HUES48 (cell line): ENCODE data around the gene NLGN2.

Source experiments
- H3K27ac ChIP-seq: one replicate; pipeline ENCODE4 v1.7.0; 2013; ENCODE audit warnings: low read depth, low read length, inconsistent platforms
- H3K27me3 ChIP-seq: 2 replicates; pipeline ENCODE4 v1.6.1; 2013; ENCODE audit warnings: mild to moderate bottlenecking, low read length; ENCODE audit not compliant: control insufficient read depth, insufficient read depth
- H3K36me3 ChIP-seq: 2 replicates; pipeline ENCODE4 v1.6.1; 2013; ENCODE audit warnings: low read length; ENCODE audit not compliant: control insufficient read depth, insufficient read depth
- H3K4me1 ChIP-seq: 2 replicates; pipeline ENCODE4 v1.6.1; 2013; ENCODE audit warnings: mild to moderate bottlenecking, low read length; ENCODE audit not compliant: control insufficient read depth, insufficient read depth
- H3K4me3 ChIP-seq: 2 replicates; pipeline ENCODE4 v1.5.1; 2013; ENCODE audit warnings: mild to moderate bottlenecking, low read depth, low read length
- H3K9ac ChIP-seq: 2 replicates; pipeline ENCODE4 v1.6.1; 2013; ENCODE audit warnings: mild to moderate bottlenecking, low read depth, low read length, moderate library complexity
- H3K9me3 ChIP-seq: 2 replicates; pipeline ENCODE4 v1.6.1; 2013; ENCODE audit warnings: low read length; ENCODE audit not compliant: control insufficient read depth, insufficient read depth

The NLGN2 gene

GRCh38 chr17:7426896-7427489, 19.3 kb downstream of the NLGN2 start:
- Histone ChIP-seq H3K4me1 (no peaks in the 10 kb centered on the region), H3K9me3 (no peaks in the 10 kb centered on the region), H3K9ac (no peak overlapping the region), H3K36me3 (no peaks in the 10 kb centered on the region), H3K27me3 (no peaks in the 10 kb centered on the region), H3K4me3 (no peak overlapping the region), H3K27ac (no peak overlapping the region)

DNA sequence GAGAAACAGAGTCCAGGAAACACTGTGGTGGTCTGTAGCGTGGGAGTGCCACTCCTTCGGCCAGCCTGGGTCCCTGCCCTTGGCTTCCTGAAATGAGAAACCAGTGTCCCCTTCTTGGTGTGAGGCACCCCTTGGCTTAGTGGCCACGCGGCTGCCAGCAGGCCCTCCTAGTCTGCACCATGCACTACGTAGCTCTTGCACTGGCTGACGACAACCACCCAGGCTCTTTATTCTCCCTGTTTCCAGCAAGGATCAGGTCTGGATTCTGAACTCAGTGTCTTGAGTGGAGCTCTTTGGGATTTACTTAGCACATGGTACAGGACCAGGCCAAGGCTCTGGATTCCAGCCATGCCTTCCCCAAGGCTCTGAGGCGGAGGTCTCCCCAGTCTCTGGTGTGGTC, 19.9 kb downstream of the NLGN2 start:
- Histone ChIP-seq H3K36me3 (no peaks in the 10 kb centered on the region), H3K9ac (no peak overlapping the region), H3K27ac (no peak overlapping the region), H3K9me3 (no peaks in the 10 kb centered on the region), H3K4me1 (no peaks in the 10 kb centered on the region), H3K4me3 (no peak overlapping the region), H3K27me3 (no peaks in the 10 kb centered on the region)

DNA sequence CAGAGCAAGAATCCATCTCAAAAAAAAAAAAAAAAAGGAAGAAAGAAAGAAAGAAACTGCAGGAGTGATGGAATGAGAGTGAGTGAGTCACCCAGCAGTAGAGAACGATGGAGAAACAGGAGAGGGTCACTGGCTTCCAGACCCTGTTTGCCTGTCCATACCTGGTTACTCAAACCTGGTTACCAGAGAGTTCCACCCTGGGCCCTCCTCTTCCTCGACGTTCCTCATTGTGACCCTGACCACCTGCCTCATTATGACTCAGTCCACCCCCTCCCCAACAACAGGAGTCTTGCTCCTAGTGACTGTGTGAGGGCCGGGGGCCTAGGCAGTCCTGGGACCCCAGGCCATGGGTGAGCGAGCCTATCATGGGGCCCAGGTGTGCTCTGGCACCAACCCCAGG, 20.9 kb downstream of the NLGN2 start, which contains the start of gene SPEM3:
TSS of gene SPEM3 (plus strand) at position 301 of the 400 bp plus-strand sequence. CDS start at position 347, 46 bp downstream.
- Histone ChIP-seq H3K4me3 (no peak within 1 kb of the TSS), H3K27ac (no peak within 1 kb of the TSS), H3K9ac (no peak within 1 kb of the TSS), H3K27me3 (no peaks in the 10 kb centered on the region), H3K9me3 (no peaks in the 10 kb centered on the region), H3K36me3 (no peaks in the 10 kb centered on the region), H3K4me1 (no peaks in the 10 kb centered on the region)

DNA sequence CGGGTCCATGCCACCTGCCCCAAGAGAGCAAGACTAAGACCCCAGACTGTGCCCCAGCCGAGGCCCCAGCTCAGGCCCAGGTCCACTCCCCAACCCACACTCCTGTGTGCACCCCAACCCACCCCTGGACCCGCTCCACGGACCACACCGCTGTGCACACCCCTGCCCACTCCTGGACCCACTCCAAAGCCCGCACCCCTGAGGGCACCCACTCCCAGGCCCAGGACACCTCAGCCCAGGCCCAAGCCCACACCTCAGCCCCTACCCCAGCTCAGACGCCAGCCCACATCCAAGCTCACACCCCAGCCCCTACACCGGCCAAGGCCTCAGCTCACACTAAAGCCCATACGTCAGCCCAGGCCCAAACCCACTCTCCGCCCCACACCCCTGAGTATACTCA, 22.1 kb downstream of the NLGN2 start:
- H3K27me3 ChIP-seq: no peaks in the 10 kb centered on the region
- no peak overlapping the region for H3K9ac ChIP-seq
- H3K27ac ChIP-seq: no peak overlapping the region
- no peak overlapping the region for H3K4me3 ChIP-seq
- H3K36me3 ChIP-seq: no peaks in the 10 kb centered on the region
- no peaks in the 10 kb centered on the region for H3K4me1 ChIP-seq
- H3K9me3 ChIP-seq: no peaks in the 10 kb centered on the region

- no peak overlapping the region for H3K4me3 ChIP-seq
- H3K27ac ChIP-seq: no peak overlapping the region
- H3K36me3 ChIP-seq: no peaks in the 10 kb centered on the region
- no peaks in the 10 kb centered on the region for H3K9me3 ChIP-seq
- no peak overlapping the region for H3K9ac ChIP-seq
- peaks cover 3% of the 10 kb centered on the region; the same call in 1 of the 2 replicates for H3K4me1 ChIP-seq
- H3K27me3 ChIP-seq: no peaks in the 10 kb centered on the region
Observed at GRCh38 chr17:7431231-7431630, 23.6 kb downstream of the NLGN2 start.

DNA sequence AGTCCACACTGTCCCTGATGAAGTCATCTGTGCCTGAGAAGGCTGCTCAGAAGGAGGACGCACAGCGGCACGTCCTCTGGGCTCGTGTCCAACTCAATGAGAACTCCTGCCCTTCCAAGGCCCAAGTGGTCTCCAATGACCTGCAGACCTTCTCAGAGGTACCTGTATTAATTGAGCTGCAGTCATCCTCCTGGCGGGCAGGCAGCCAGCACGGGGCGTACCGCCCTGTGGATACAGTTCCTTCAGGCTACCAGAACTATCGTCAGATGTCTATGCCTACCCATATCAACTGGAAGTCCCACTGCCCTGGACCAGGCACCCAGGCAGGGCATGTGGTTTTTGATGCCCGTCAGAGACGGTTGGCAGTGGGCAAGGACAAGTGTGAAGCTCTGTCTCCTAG, 24.7 kb downstream of the NLGN2 start:
- Histone ChIP-seq H3K9me3 (no peaks in the 10 kb centered on the region), H3K27me3 (no peaks in the 10 kb centered on the region), H3K9ac (no peak overlapping the region), H3K36me3 (no peaks in the 10 kb centered on the region), H3K4me1 (peaks cover 4% of the 10 kb centered on the region; the same call in 1 of the 2 replicates), H3K4me3 (no peak overlapping the region), H3K27ac (no peak overlapping the region)

DNA sequence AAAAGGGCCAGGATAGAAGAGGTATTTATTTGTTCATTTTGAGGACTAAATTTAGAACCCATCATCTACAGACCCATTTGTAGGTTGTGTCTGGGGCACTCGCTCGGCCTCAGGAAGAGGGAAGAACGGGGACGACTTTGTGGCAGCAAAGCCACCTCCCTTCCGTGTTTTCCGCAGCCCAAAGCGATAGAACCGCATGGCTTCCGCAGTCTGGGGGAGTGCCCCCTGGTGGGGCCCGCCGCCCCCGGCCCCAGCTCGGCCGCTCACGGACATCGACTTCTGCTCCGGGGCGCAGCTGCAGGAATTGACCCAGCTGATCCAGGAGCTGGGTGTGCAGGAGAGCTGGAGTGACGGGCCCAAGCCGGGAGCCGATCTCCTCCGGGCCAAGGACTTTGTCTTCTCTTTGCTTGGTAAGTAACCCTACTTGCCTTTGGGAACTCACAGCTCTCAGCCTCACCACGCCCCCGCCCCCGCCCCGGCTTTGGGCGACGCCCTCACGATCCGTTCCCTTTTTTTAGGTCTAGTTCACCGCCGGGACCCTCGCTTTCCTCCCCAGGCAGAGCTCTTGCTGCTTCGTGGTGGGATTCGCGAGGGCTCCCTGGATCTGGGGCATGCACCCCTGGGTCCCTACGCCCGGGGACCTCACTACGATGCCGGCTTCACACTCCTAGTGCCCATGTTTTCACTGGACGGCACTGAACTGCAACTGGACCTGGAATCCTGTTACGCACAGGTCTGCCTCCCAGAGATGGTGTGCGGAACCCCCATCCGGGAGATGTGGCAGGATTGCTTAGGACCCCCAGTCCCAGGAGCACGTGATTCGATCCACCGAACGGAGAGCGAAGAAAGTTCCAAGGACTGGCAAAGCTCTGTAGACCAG, 28.3 kb downstream of the NLGN2 start:
- Histone ChIP-seq H3K27ac (peak overlapping the region; percentile 73), H3K4me3 (peak overlapping the region; percentile 92), H3K4me1 (peaks cover 19% of the 10 kb centered on the region)

GRCh38 chr17:7436556-7437368, 29.1 kb downstream of the NLGN2 start:
- peak overlapping the region; percentile 23 for H3K27ac ChIP-seq
- peak overlapping the region; percentile 50; the same call in 1 of the 2 replicates for H3K9ac ChIP-seq
- H3K27me3 ChIP-seq: peaks cover 24% of the 10 kb centered on the region
- H3K9me3 ChIP-seq: no peaks in the 10 kb centered on the region
- peaks cover 26% of the 10 kb centered on the region for H3K4me1 ChIP-seq
- H3K4me3 ChIP-seq: peak overlapping the region; percentile 92
- H3K36me3 ChIP-seq: no peaks in the 10 kb centered on the region

More for the DNA sequence above, 28.3 kb downstream of the NLGN2 start:
- Histone ChIP-seq H3K9me3 (no peaks in the 10 kb centered on the region), H3K9ac (peak overlapping the region; percentile 50), H3K27me3 (peaks cover 24% of the 10 kb centered on the region), H3K36me3 (no peaks in the 10 kb centered on the region)

- no peak overlapping the region for H3K27ac ChIP-seq
- no peak overlapping the region for H3K9ac ChIP-seq
- peaks cover 24% of the 10 kb centered on the region for H3K27me3 ChIP-seq
- H3K4me3 ChIP-seq: peak overlapping the region; percentile 92
- no peaks in the 10 kb centered on the region for H3K36me3 ChIP-seq
- H3K4me1 ChIP-seq: peaks cover 26% of the 10 kb centered on the region
- H3K9me3 ChIP-seq: no peaks in the 10 kb centered on the region
Observed at GRCh38 chr17:7437369-7437863, 29.8 kb downstream of the NLGN2 start.

- no peaks in the 10 kb centered on the region for H3K9me3 ChIP-seq
- peak overlapping the region; percentile 92 for H3K4me3 ChIP-seq
- H3K27ac ChIP-seq: no peak overlapping the region
- H3K4me1 ChIP-seq: peaks cover 26% of the 10 kb centered on the region
- peaks cover 24% of the 10 kb centered on the region for H3K27me3 ChIP-seq
- no peak overlapping the region for H3K9ac ChIP-seq
- no peaks in the 10 kb centered on the region for H3K36me3 ChIP-seq
Observed at GRCh38 chr17:7437950-7438614, 30.4 kb downstream of the NLGN2 start.
